Gastrocnemius medialis (tissue), 4 donors: ENCODE measurements around the gene LRIG3.

Experiments used
- POLR2A ChIP-seq, 2 donors: fragments of 450-650 bp; IDR thresholded peaks; one replicate each; pipeline ENCODE4 v1.6.1; 2017; ENCODE audit warnings: antibody characterized with exemption in 2 of 2, mild to moderate bottlenecking in 2 of 2, moderate library complexity in 2 of 2
- TF ChIP-seq, protein P1 (sequence below), 5 experiments: fragments of 450-650 bp in 3 of 5; fragments of 200-600 bp in 2 of 5; sonication (generic) in 2 of 5; IDR thresholded peaks in 4 of 5; conservative IDR thresholded peaks in 1 of 5; 1 replicate in 4 of 5; 2 replicates in 1 of 5; pipeline ENCODE4 v1.5.1; 2016 to 2019; ENCODE audit warnings: antibody characterized with exemption in 5 of 5, mild to moderate bottlenecking in 3 of 5, moderate library complexity in 3 of 5

DNA sequence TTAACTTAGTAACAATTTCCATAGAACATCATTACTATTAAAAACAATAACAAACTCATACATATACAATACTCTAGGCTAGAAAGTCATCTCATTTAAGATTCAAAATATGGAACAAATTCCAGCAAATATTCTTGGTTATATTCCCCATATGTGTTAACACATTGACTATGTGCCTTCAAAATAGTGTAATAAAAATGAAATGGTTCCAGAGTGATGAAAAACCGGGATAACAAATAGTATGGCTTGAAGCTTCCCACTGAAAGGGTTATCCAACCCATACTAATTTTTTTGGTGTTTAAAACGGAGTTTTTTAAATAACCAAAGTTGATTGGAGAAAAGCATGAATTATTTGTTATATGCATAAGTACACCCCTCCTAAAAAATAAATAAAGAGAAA, 5.3 kb downstream of the LRIG3 start:
- TF ChIP-seq, protein P1, sequence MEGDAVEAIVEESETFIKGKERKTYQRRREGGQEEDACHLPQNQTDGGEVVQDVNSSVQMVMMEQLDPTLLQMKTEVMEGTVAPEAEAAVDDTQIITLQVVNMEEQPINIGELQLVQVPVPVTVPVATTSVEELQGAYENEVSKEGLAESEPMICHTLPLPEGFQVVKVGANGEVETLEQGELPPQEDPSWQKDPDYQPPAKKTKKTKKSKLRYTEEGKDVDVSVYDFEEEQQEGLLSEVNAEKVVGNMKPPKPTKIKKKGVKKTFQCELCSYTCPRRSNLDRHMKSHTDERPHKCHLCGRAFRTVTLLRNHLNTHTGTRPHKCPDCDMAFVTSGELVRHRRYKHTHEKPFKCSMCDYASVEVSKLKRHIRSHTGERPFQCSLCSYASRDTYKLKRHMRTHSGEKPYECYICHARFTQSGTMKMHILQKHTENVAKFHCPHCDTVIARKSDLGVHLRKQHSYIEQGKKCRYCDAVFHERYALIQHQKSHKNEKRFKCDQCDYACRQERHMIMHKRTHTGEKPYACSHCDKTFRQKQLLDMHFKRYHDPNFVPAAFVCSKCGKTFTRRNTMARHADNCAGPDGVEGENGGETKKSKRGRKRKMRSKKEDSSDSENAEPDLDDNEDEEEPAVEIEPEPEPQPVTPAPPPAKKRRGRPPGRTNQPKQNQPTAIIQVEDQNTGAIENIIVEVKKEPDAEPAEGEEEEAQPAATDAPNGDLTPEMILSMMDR (IDR thresholded peaks at IDR 0.05 in 4 of 5, conservative IDR thresholded peaks at IDR 0.05 in 1 of 5): no peak
- TF ChIP-seq POLR2A (IDR thresholded peaks at IDR 0.05): no peak
